DND-41 (cell line): ENCODE measurements around the gene SPIC.

ENCODE experiments used
- ATAC-seq: fragments of 200-7000 bp; cut with Tn5 transposase; 3 replicates; pipeline ENCODE4 v1.9.1; 2021; ENCODE audit warnings: low read depth; ENCODE audit not compliant: insufficient read depth
- DNase-seq: peaks from one replicate; pipeline ENCODE4 v3.0.0-alpha.2; 2020
- H2AFZ ChIP-seq: 2 replicates; pipeline ENCODE4 v1.6.0; 2012; ENCODE audit warnings: low read depth, low read length
- H3K27ac ChIP-seq: 2 replicates; pipeline ENCODE4 v1.5.1; 2012; ENCODE audit warnings: low read length, inconsistent platforms
- H3K27me3 ChIP-seq: fragments of 200-600 bp; sonication (generic); 2 replicates; pipeline ENCODE4 v1.6.0; 2012; ENCODE audit warnings: low read length, mild to moderate bottlenecking, inconsistent platforms; ENCODE audit not compliant: insufficient read depth, poor library complexity
- H3K36me3 ChIP-seq: 2 replicates; pipeline ENCODE4 v1.5.1; 2012; ENCODE audit warnings: low read length, inconsistent platforms; ENCODE audit not compliant: insufficient read depth
- H3K4me1 ChIP-seq: 2 replicates; pipeline ENCODE4 v1.5.1; 2012; ENCODE audit warnings: mild to moderate bottlenecking, low read length; ENCODE audit not compliant: insufficient read depth
- H3K4me2 ChIP-seq: 2 replicates; pipeline ENCODE4 v1.6.0; 2012; ENCODE audit warnings: mild to moderate bottlenecking, moderate library complexity, low read length, inconsistent platforms; ENCODE audit not compliant: insufficient read depth
- H3K4me3 ChIP-seq, 2 experiments: fragments of 200-600 bp in 1 of 2; shearing (Covaris generic) in 1 of 2; 2 replicates each; pipeline ENCODE4 v1.5.1; 2012 to 2016; ENCODE audit warnings: inconsistent platforms in 2 of 2, low read length in 2 of 2, mild to moderate bottlenecking in 2 of 2, low read depth in 1 of 2, moderate library complexity in 1 of 2
- H3K79me2 ChIP-seq: 2 replicates; pipeline ENCODE4 v1.6.0; 2012; ENCODE audit warnings: low read length, inconsistent platforms; ENCODE audit not compliant: insufficient read depth
- H3K9ac ChIP-seq: 2 replicates; pipeline ENCODE4 v1.6.0; 2012; ENCODE audit warnings: low read depth, mild to moderate bottlenecking, inconsistent platforms, low read length, moderate library complexity
- H3K9me3 ChIP-seq: 2 replicates; pipeline ENCODE4 v1.5.1; 2012; ENCODE audit warnings: low read length, moderate library complexity, mild to moderate bottlenecking, inconsistent platforms; ENCODE audit not compliant: insufficient read depth, severe bottlenecking
- H4K20me1 ChIP-seq: 2 replicates; pipeline ENCODE4 v1.6.0; 2012; ENCODE audit warnings: low read length; ENCODE audit not compliant: insufficient read depth
- EZH2 ChIP-seq: IDR thresholded peaks from 3 replicates; pipeline ENCODE4 v1.6.1; 2012; ENCODE audit warnings: borderline replicate concordance, low read depth, mild to moderate bottlenecking, moderate library complexity, low read length, inconsistent platforms; ENCODE audit not compliant: severe bottlenecking
- TF ChIP-seq, protein P1 (sequence below): IDR thresholded peaks from 2 replicates; pipeline ENCODE4 v1.5.1; 2012; ENCODE audit warnings: borderline replicate concordance, low read length, moderate library complexity, mild to moderate bottlenecking; ENCODE audit not compliant: poor library complexity, severe bottlenecking; ENCODE audit errors: extremely low read depth

The SPIC gene

DNA sequence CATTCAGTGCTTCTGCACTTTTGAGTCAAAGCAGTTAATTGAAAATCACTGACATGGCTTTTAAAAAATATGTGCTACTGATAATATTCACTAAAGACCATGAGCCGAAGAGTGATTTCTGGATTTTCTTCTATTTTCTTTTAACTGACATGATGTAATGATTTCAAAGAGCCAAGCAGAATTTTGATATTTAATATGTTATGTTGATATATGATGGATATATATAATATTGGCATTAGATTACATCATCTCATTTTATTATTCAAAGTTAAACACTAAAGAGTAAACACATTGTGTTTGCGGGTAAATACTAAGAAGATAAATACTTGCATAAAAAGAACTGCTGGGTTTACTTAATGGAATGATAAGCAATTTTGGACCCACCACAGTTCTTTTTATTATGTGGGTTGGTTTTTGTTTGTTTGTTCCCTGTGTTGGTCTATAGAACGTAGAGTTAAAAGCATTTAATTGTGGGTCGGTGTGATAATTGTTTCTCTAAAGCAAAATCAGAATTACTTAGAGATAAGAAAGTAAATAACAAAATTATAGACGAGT is 692 bp downstream of the SPIC start:
- Histone ChIP-seq H3K9ac (no peak overlapping the region), H3K27me3 (peaks cover 6% of the 10 kb centered on the region), H3K4me1 (no peaks in the 10 kb centered on the region), H3K9me3 (no peaks in the 10 kb centered on the region), H3K79me2 (no peaks in the 10 kb centered on the region), H3K36me3 (no peaks in the 10 kb centered on the region), H3K4me3 (no peak overlapping the region), H2AFZ (no peak overlapping the region), H3K4me2 (no peak overlapping the region), H4K20me1 (no peaks in the 10 kb centered on the region), H3K27ac (no peak overlapping the region)
- TF ChIP-seq, protein P1, sequence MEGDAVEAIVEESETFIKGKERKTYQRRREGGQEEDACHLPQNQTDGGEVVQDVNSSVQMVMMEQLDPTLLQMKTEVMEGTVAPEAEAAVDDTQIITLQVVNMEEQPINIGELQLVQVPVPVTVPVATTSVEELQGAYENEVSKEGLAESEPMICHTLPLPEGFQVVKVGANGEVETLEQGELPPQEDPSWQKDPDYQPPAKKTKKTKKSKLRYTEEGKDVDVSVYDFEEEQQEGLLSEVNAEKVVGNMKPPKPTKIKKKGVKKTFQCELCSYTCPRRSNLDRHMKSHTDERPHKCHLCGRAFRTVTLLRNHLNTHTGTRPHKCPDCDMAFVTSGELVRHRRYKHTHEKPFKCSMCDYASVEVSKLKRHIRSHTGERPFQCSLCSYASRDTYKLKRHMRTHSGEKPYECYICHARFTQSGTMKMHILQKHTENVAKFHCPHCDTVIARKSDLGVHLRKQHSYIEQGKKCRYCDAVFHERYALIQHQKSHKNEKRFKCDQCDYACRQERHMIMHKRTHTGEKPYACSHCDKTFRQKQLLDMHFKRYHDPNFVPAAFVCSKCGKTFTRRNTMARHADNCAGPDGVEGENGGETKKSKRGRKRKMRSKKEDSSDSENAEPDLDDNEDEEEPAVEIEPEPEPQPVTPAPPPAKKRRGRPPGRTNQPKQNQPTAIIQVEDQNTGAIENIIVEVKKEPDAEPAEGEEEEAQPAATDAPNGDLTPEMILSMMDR: no peak
- no peak for TF ChIP-seq EZH2
- DNase-seq (no peak), ATAC-seq (no peak)

DNA sequence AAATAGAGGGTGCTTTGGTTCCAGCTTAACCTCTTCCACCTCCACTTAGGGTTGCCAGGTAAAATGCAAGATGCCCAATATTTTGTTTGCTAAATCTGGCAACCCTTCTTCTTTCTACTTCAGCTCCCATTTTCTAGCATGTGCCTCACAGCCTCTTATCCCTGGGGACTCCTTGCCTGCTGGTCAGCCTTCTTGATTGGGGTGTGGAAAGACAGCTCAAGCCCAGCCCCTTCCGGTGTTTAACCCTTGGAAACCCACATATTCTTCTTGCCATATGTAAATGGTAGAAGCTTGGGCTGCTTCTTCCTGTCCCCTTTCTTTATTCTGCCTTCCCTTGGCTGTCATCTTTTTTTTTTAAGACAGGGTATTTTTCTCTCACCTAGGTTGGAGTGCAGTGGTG is 5.7 kb downstream of the SPIC start:
- Histone ChIP-seq H3K27ac (no peak overlapping the region), H3K9ac (no peak overlapping the region), H4K20me1 (no peaks in the 10 kb centered on the region), H3K79me2 (no peaks in the 10 kb centered on the region), H3K9me3 (no peaks in the 10 kb centered on the region), H3K36me3 (no peaks in the 10 kb centered on the region), H3K4me2 (no peak overlapping the region), H3K4me1 (no peaks in the 10 kb centered on the region), H3K27me3 (no peaks in the 10 kb centered on the region), H3K4me3 (no peak overlapping the region), H2AFZ (no peak overlapping the region)
- ATAC-seq (no peak), DNase-seq (no peak)
- TF ChIP-seq EZH2: no peak
- TF ChIP-seq, protein P1: no peak

DNA sequence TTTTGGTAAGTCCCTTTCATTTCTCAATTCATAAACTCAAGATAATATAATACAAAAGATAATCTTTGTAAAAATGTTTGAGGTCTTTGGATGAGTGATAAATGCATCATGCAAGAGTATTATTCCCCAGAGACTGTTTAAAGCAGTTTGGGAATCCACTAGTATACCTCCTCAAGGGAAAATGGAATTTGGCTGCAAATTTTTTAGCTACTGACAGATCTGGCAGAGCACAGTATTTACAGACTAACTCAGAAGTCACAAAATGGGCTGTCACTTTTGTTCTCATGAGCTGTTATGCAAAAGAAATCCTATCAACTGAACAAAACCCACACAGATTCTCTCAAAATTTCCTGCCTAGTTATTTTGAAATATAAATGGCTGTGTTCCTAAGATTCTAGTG is 9.9 kb downstream of the SPIC start:
- Histone ChIP-seq H4K20me1 (no peaks in the 10 kb centered on the region), H3K4me2 (no peak overlapping the region), H3K27me3 (no peaks in the 10 kb centered on the region), H3K9me3 (no peaks in the 10 kb centered on the region), H3K27ac (no peak overlapping the region), H3K9ac (no peak overlapping the region), H3K79me2 (no peaks in the 10 kb centered on the region), H2AFZ (no peak overlapping the region), H3K36me3 (no peaks in the 10 kb centered on the region), H3K4me3 (no peak overlapping the region), H3K4me1 (no peaks in the 10 kb centered on the region)
- ATAC-seq (no peak), DNase-seq (no peak)
- TF ChIP-seq EZH2: no peak
- TF ChIP-seq, protein P1: no peak

DNA sequence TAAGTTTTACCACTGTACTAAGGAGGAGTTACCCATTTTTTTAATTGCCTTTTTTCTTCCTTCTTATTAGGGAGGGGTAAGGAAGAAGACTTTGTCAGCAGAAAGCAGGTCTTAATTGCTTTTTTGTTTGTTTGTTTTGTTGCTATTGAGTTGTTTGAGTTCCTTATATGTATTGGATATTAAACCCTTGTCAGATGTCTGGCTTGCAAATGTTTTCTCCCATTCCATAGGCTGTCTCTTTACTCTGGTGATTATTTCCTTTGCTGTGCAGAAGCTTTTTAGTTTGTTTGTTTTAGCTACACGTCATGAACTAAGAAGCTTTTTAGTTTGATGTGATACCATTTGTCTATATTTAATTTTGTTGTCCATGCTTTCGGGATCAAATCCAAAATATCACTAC is 13.3 kb downstream of the SPIC start:
- TF ChIP-seq, protein P1: no peak
- no peak for TF ChIP-seq EZH2
- Histone ChIP-seq H3K4me2 (no peak overlapping the region), H3K4me3 (no peak overlapping the region), H3K9me3 (no peaks in the 10 kb centered on the region), H3K27ac (no peak overlapping the region), H3K79me2 (no peaks in the 10 kb centered on the region), H3K4me1 (no peaks in the 10 kb centered on the region), H2AFZ (no peak overlapping the region), H3K36me3 (no peaks in the 10 kb centered on the region), H4K20me1 (no peaks in the 10 kb centered on the region), H3K27me3 (peaks cover 3% of the 10 kb centered on the region), H3K9ac (no peak overlapping the region)
- ATAC-seq: no peak
- no peak for DNase-seq
